Raji (cell line): ENCODE measurements around the gene TMC2.

Experiments used
- POLR2A ChIP-seq: IDR thresholded peaks from 2 replicates; pipeline ENCODE4 v1.6.1; 2011; ENCODE audit warnings: low read depth, low read length, control low read depth; ENCODE audit not compliant: insufficient read depth

TMC2 gene

DNA sequence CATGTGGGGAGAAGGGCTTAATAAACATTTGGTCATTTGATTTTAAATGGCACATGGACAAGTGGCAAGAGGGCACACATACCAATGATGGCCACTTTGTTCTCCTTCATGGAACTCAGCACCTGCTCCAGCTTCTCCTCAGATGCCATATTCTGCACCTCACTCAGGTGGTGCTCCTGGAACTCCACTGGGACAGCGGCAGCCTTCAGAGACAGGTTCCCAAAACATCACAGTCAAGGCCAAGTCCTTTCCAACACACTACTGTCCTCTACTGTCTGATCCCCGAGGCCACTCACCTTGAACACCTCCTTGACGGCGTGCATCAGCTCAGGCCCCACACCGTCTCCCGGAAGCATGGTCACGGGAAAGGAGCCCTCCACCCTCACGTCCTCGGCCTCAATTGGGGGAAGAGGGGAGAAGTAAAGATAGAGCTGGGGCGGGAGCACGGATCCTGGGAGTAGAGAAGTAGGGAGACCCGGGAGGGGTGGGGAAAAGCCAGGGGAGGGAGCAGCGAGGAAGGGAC is 127.1 kb downstream of the TMC2 start:
- TF ChIP-seq POLR2A, result no peak

DNA sequence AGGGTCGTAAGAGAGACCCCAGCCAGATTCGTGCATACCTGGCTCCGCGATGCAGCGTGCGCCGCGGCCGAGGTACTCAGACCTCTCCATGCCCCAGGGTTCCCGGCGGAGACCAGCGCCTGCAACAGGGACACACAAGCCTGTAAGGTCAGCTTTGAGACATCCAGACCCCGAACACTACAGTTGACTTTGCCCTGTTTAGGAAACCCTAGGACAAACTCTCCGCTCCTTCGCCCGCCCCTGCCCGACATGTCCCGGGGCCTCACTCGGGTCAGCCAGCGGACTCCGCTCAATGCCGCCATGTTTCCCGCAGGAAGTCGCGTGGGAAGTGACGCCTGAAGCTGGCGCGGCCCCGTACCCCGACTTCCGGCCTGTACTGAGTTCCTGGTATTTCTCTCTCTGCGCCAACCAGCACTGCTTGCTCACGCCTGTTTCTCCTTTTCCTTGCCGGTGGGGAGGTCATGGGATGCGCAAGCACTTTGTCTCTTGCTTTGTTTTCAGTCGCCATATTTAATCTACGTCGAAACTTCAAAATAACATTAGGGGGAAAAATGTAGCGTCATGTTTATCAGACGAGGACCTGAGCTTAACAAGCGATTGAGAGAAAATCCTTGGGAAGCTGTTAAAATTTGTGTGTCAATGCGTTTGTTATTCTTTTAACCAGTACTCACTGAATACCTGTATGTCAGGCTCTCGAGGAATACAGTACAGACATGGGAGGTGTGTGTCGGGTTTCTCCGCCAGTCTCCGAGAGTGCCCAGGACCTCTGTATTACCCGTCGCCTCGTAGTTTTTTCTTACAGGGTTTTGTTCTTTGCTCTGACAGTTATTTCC is 127.7 kb downstream of the TMC2 start, which contains the start of gene IDH3B:
IDH3B (minus strand) TSS at position 330 of the 833 bp plus-strand sequence; CDS start at position 302, 28 bp downstream.
- peak; percentile 95 for TF ChIP-seq POLR2A

DNA sequence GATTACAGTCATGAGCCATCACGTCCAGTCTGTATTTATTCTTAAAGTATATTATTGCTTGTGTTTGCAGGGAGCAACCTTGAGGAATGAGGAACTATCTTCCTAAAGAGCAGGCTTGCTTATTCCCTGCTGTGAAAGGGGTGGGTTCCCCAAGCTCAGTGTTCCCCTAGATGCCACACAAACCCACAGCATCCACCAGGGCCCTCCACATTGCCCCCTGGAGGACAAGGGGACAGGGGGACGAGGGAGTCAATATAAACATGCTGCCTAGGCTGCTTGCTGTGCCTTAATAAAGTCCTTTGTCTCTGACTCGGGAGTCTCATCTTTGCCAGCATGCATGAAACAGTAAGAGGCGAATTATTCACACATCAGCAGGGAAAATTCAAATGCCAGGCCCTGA is 135.6 kb downstream of the TMC2 start:
- TF ChIP-seq POLR2A, result no peak

DNA sequence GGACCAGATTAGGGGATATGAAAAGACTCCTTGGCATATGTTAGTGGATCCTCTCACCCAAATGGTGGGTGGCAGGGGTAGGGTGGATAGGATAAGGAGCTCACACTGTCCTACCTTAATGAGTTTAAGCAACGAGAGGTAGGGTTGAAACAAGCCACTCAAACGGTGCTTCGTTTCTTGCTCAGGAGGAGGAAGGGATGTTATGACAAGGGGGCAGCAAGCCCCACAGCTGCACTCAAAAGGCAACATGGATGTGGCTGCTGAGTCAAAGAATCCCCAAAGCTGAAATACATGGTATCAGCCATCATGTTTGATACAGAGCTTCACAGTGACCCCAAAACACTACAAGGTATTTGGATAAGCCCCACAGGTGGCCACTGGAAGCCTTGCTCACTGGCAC is 136.1 kb downstream of the TMC2 start:
- TF ChIP-seq POLR2A, result no peak

DNA sequence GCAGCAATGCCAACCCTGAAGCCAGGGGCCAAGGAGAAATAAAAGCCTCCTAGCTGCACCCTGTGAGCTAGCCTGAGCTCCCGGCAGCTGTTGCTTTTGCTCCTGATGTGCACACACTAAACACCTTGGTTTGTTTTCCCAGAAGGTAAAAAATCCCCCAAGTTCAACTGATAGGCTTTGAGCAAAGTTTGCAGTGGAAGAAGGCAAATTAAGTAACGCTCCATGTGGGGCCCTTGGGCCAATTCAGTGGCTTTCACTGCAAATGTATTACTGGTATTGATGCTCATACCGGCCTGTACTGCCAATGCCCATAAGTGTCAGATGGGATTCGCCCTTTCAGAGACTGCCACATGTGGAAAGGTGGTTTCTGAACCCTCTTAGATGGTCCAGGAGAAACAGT is 137.1 kb downstream of the TMC2 start:
- TF ChIP-seq POLR2A, result no peak

DNA sequence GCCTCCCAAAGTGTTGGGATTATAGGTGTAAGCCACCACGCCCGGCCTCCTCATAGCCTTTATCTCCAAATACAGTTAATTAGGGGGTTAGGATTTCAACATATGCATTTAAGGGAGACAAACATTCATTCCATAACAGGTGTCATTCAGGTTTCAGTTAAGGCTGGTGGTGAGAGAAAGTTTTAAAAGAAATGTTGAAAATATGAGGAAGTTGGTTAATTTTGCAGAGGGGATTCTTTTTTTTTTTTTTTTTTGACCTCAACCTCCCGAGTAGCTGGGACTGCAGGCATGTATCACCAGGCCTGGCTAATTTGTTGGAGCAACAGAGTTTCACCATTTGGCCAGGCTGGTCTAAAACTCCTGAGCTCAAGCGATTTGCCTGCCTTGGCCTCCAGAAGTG is 143.7 kb downstream of the TMC2 start:
- TF ChIP-seq POLR2A, result no peak

DNA sequence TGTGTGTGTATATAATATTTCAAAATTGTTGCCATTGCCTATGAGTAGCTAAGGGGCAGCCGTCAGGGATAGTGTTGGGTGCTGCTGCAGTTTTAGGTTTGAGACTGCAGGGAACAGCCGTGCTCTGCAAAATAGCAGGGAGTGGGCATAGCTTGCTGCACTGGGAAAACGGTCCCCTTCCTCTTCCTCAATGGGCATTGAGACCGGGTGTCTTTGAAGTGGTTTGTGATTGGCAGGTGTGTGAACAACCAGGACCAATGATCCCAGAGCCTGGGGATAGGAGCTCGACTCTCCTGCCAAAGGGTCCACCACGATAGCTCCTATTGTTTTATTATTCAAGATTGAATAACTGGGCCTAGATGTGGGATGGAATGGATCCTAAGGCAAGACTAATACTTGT is 151.1 kb downstream of the TMC2 start:
- TF ChIP-seq POLR2A, result no peak

DNA sequence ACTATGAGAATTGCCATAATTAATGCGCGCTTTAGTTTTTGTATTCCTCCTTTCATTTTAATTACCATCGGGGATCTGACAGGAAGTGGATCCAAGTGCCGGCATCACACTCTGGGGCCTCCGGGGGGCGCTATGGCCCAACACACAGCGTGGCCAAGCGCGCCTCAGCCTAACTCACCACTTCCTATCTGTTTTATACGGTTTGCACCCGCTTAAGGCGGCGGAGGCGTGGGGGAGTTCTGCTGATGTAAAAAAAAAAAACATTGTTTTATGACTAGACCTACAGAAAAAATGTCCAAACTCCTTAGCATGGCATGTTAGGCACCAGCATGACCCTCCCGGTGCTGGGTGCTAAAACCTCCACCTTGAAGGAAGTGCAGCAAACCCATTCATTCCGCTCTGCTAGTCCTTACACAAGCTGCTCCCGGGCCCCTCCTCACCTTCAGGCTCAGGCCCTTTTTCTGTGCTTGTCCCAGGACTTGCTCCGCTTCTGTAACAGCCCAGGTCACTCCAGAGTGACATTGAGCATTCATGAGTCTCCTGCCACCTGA is 151.7 kb downstream of the TMC2 start:
- no peak for TF ChIP-seq POLR2A

DNA sequence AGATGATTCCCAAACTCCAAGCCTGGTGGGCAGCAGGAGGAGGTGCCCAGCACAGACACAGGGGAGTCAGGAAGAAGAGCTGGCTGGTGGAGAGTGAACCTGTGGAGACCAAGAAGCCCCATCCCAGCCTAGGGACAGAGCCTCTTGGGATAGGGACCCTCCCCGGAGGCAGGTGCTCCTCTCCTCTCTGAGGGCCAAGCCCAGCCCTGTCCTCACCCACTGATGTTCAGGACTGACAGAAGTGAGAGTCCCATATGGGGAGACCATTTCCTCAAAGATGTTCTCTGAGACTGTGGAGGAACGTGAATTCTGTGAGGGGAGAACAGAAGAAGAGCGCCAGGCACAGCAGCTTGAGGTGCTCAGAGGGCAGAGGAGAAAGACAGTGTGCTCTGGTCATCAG is 153.8 kb downstream of the TMC2 start:
- no peak for TF ChIP-seq POLR2A

DNA sequence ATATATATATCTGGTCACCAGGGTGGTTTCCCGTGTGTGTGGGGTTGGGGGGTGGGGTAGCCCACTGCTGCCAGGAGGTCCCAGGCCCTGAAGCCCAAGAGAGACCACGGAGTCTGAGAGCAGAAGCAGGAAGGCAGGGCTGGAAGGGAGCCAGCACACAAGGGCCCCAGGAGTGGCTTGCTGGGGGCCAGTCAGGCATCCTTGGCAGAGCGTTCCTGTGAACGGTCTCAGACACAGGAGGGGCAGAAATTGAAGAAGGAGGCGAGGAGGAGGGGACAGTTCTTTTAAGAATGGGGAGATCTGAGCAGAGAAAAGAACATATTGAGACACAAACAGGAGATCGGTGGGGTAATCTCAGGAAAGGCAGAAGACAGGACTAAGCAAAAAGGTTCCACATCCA is 154.3 kb downstream of the TMC2 start:
- no peak for TF ChIP-seq POLR2A

DNA sequence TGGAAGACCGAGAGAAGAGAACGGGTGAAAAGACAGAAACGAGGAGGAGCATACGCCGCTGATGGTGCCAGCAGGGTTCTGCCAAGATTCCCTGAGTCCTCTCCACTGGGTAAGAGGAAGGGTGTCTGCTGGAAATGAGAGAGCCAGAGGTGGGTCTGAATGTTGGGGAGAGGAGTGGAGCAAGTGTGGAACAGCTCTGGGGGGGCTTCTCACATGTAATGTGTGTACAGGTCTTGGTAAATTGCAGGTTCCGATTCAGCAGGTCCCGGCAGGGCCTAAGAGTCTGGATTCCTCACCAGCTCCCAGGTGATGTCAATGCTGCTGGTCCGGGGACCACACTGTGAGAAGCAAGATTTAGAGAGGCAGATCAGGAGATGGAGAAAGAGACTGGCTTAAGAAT is 154.8 kb downstream of the TMC2 start:
- no peak for TF ChIP-seq POLR2A
